ENCODE measurements around the gene C1QTNF1.

- no peak for TF ChIP-seq PATZ1 (CRISPR knock-in tag; IDR thresholded peaks at IDR 0.05; ENCODE audit: borderline replicate concordance)
- no peak for TF ChIP-seq POU6F1 (CRISPR knock-in tag; IDR thresholded peaks at IDR 0.05; ENCODE audit: borderline replicate concordance, low read depth)
- no peak for TF ChIP-seq BACH2 (CRISPR knock-in tag; IDR thresholded peaks at IDR 0.05; ENCODE audit: borderline replicate concordance)
- no peak for TF ChIP-seq RARB (CRISPR knock-in tag; IDR thresholded peaks at IDR 0.05)
Measured at GRCh38 chr17:79001190-79002020, 22.6 kb upstream of the C1QTNF1 start.

Data from SK-N-SH treated with all-trans-retinoic acid at 6 μM for 48 hours (cell line).